NOMO-1 treated with DMSO at 0.1 percent for 48 hours (cell line): ENCODE data around the gene TMEM125.

Source experiments
- DNase-seq: peaks from one replicate; lab custom pipeline; 2025; ENCODE audit not compliant: unreplicated experiment; lab: John Stamatoyannopoulos, UW

TMEM125 gene

DNA sequence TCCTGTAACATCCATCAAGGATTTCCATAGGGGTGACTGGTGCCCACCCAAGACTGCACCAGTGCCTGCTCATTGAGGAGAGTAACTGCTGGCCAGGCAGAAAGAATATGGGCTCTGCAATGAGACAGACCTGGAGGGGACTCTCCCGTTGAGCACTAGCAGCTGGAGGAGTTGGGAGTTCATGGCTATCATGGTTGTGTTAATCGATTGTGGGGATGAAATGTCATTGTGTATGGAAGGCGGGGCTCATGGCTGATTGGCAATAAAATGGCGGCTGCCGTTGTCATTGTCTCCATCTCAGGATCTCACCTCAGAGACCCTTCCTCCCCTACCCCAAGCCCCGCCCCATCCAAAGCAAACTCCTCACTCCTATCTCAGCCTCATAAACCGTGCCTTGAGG is 3.9 kb downstream of the TMEM125 start:
- DNase-seq: no peak

DNA sequence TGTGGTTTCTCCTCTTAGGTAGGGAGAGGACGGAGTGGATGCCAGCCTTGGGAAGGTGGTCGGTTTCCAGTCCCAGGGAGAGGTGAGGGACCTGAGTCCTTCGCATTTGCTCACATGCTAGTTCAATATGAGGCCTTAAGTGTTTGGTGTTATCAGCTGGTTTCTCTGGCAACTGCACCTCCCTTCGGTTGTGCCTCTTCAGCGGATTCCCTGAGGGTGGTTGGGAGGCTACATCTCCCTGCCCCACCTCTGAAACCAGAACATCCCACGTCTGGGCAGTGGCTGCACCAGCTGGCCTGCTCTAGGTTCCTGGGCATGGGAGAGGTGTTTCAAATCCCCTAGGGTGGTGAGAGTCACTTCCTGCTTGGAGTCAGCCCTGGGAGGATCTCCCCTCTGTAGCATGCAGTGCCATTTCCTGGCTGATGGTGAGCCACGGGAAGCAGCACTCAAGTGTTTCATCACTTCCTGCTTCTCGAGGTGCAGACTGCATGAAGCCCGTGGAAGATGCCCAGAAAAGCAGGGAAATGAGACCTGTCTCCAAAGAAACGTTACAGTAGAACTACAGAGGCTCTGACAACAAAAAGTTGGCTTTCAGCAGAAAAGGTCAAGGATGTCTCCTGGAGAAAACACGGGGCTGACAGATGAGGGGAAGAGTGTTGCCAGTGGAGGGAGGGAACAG is 4.5 kb downstream of the TMEM125 start:
- DNase-seq: peak; percentile 41

DNA sequence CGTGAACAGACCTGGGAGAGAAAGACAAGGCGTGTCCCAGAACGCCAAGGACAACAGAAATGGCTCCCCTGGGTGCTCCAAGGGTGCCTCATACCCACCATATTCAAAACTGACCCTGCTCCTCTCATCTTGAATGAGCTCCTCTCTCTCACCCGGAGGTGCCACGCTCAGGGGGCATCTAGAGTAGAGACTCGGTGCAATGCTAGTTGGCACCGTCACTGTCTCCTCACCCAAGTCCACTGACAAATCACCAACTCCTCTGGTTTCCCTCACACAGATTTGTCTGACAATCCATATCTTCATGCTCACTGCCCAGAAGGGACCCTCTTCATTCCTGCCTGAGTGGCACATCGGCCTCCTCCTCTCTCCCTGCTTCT is 5.0 kb downstream of the TMEM125 start:
- DNase-seq: no peak

- no peak for DNase-seq
These were observed 6.2 kb downstream of the TMEM125 start for GRCh38 chr1:43275826-43276620.

- DNase-seq: no peak
These were observed 6.9 kb downstream of the TMEM125 start for GRCh38 chr1:43276673-43277072.

GRCh38 chr1:43277116-43277876 is 7.5 kb downstream of the TMEM125 start:
- DNase-seq: no peak

DNA sequence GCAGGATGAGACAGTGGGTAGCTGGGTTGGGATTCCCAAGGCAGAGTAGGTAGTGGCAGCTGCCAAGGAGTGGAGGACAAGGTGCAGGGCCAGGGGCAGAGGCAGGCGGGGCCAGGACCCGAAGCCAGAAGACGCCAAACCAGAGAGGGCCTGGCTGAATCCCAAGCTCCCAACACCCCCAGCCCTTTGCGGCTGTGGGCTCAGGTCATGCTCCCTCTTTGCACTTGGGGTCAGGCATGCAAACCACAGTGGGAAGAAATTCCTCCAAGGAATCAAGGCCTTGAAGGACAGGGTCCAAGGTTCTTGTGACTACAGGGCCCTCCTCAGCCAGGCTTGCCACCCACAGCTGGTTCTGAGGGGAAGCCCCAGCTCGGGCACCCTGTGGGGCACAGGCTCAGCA is 9.4 kb downstream of the TMEM125 start:
- DNase-seq: no peak

DNA sequence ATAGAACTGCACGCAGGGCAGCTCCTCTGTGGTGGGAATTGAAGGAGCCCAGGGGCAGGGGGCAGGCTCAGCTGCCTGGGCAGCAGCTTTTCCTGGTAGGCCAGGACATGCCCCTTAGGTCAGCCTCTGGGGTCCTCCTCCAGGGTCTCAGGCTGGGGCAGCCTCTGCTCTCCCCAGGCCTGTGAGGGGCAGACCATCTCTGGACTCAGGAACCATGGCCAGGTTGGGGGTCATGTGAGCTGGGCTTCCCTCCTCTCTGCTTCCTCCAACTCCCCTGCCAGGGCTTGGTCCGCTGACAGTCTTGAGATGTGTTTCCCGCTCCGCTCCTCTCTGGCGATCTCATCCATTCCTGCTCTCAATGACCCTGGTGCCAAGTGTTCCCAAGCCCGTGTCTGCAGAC is 9.9 kb downstream of the TMEM125 start:
- DNase-seq: no peak

GRCh38 chr1:43280692-43281091 is 10.9 kb downstream of the TMEM125 start:
- no peak for DNase-seq

DNA sequence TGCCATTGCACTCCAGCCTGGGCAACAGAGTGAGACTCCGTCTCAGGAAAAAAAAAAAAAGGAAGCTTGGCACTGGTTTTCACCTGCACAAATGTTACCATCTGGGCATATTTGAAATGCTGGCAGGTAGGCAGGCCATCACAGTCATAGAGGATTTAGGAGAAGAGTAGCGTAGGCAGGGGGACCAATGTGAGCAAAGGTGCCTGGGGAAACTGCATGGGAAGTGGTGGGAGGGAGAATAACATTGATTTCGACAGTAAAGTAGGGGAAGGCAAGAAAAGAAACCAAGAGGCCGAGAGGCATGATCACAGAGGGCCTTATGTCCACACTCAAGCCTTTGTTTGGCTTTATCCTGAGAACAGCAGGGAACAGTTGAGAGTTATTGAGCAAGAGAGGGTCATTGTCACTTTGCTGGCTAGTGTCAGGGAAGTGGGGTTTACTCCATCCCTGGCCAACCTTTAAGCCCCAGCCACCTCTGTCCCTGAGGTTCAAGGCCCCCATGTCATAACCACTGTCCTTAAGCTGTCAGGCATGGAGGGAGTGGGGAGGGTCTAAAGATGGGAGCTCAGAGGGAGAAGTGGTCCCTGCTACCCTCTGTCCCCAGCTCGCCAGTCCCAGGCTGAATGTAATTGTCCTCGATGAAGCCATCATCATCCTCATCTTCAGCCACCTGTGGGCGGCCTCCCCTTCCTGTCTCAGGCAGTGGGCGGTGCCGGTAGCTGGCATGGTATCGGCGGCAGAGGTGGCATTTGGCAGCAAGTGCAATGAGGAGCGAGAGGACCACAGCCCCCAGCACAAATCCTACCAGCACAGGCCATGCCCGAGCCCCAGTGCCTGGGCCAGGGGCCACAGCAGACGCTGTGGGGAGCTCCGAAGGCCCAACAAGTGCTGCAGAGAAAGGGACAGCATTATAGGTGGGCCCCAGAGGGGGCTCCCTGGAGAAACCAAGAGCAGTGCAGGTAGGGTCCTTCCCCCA is 12.7 kb downstream of the TMEM125 start:
- DNase-seq: no peak

GRCh38 chr1:43284065-43284464 is 14.3 kb downstream of the TMEM125 start:
- no peak for DNase-seq

- no peak for DNase-seq
These were observed 14.8 kb downstream of the TMEM125 start for GRCh38 chr1:43284546-43285110.

DNA sequence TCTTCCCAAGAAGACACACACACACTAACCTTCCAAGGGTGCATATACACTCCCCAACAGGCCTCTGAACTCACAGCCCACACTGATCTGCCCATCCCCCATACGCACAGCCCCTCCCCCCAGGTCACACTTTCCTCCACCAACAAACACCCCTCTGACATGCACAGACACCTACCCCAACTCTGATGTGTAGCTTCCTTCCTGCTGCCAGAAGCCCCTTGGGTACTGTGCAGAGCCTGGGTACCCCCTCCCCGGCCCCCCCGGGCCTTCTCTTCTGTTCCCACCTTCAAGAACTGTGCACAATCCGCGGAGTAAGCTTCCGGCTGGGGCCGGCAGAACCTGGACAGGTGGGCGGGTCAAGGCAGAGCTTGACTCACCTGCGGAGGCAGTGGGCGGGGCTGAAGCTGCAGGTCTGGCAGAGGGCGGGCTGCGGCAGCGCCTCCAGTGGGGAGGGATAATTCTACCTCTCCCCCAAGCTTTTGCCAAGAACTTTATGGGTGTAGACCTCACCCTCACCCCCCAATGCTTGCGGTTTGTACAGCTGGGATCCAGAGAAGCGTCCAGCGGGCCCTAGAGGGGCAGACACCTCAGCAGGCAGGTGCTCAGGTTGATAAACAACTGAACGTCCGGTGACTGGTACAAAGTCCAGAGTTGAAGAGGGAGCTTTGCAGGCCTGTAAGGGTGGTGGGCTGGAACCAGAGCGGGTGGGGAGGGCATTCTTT is 15.6 kb downstream of the TMEM125 start, which contains the start of gene C1orf210:
C1orf210 (minus strand) TSS at position 313 of the 722 bp plus-strand sequence. CDS start 2,311 bp downstream, outside the sequence.
- no peak for DNase-seq

GRCh38 chr1:43286115-43286514 is 16.3 kb downstream of the TMEM125 start:
- DNase-seq: no peak

GRCh38 chr1:43286533-43286932 is 16.8 kb downstream of the TMEM125 start:
- DNase-seq: no peak

- no peak for DNase-seq
These were observed 18.4 kb downstream of the TMEM125 start for GRCh38 chr1:43288058-43288784.

GRCh38 chr1:43288785-43289706 is 19.3 kb downstream of the TMEM125 start:
- no peak for DNase-seq

GRCh38 chr1:43292216-43292615 is 22.4 kb downstream of the TMEM125 start:
- DNase-seq: no peak
